Uterus (tissue), 2 donors: ENCODE measurements around the gene LINC01488.

Source experiments
- CTCF ChIP-seq, 4 experiments: fragments of 200-600 bp in 2 of 4; fragments of 450-650 bp in 2 of 4; sonication (generic) in 2 of 4; IDR thresholded peaks; one replicate each; pipeline ENCODE4 v1.5.1; 2016 to 2019; ENCODE audit warnings: antibody characterized with exemption in 4 of 4, mild to moderate bottlenecking in 2 of 4, moderate library complexity in 1 of 4
- POLR2A ChIP-seq, 2 donors: fragments of 450-650 bp; IDR thresholded peaks; one replicate each; pipeline ENCODE4 v1.6.1; 2016; ENCODE audit warnings: antibody characterized with exemption in 2 of 2, mild to moderate bottlenecking in 1 of 2, moderate library complexity in 1 of 2

- TF ChIP-seq CTCF (IDR thresholded peaks at IDR 0.05) (no peak), POLR2A (IDR thresholded peaks at IDR 0.05) (no peak)
Observed at GRCh38 chr11:69459848-69460539, 21.5 kb upstream of the LINC01488 start.
